GM10248 (cell line): ENCODE data around the gene EFCAB8.

Experiments used
- CTCF ChIA-PET: fragments of 300-600 bp; sonication (Branson Sonifier 250); formaldehyde crosslinking; extraction: SDS; loops from one replicate; lab custom pipeline; 2021; ENCODE audit warnings: antibody characterized with exemption; lab: Yijun Ruan, JAX
- POLR2A ChIA-PET: fragments of 350-650 bp; sonication (Branson Sonifier 250); formaldehyde crosslinking; extraction: SDS; loops from one replicate; lab custom pipeline; 2020; ENCODE audit warnings: antibody characterized with exemption; lab: Yijun Ruan, JAX
- DNase-seq: peaks from one replicate; pipeline ENCODE4 v3.0.0; 2012; ENCODE audit errors: extremely low spot score
- CTCF ChIP-seq: IDR thresholded peaks from 2 replicates; pipeline ENCODE4 v1.5.1; 2012; ENCODE audit warnings: mild to moderate bottlenecking, low read depth; ENCODE audit errors: extremely low read depth, missing control alignments, control extremely low read depth

EFCAB8 gene

DNA sequence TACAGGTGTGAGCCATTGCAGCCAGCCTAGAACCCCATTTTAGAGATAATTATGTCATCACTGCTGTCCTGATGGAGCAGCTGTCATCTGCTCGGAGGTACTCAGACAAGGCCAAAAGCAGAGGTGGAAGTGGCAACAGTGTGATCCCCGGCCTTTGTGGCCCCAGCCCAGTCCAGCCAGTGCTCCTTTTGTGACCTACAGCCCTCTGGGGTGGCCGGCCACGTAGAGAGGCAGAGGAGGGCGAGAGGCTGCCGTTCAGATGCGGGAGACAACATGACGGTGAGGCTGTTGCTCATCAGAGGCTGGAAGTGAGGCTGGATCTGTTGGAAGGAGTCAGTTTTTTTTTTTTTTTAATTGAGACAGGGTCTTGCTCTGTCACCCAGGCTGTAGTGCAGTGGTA is 32.8 kb downstream of the EFCAB8 start:
- CTCF ChIA-PET = interaction anchor here (1.2 to 1.9 kb wide), 2 partner anchors 13 to 101 kb away, joined by 4 to 7 read pairs; no protein-coding TSS in a partner anchor
- no peak for DNase-seq
- TF ChIP-seq CTCF = no peak
- POLR2A ChIA-PET = no interaction called here

- DNase-seq = no peak
- POLR2A ChIA-PET = no interaction called here
- no peak for TF ChIP-seq CTCF
- CTCF ChIA-PET = interaction anchor here (1.1 to 1.9 kb wide), 3 partner anchors 9 to 102 kb away, joined by 4 to 7 read pairs (median 5); no protein-coding TSS in a partner anchor
Observed at GRCh38 chr20:32891926-32892660, 33.4 kb downstream of the EFCAB8 start.

- no peak for TF ChIP-seq CTCF
- ChIA-PET CTCF (interaction anchor here (0.7 to 1.9 kb wide), 4 partner anchors 10 to 115 kb away, joined by 3 to 7 read pairs (median 4); no protein-coding TSS in a partner anchor), POLR2A (no interaction called here)
- DNase-seq = no peak
Observed at GRCh38 chr20:32893263-32894025, 34.7 kb downstream of the EFCAB8 start.

DNA sequence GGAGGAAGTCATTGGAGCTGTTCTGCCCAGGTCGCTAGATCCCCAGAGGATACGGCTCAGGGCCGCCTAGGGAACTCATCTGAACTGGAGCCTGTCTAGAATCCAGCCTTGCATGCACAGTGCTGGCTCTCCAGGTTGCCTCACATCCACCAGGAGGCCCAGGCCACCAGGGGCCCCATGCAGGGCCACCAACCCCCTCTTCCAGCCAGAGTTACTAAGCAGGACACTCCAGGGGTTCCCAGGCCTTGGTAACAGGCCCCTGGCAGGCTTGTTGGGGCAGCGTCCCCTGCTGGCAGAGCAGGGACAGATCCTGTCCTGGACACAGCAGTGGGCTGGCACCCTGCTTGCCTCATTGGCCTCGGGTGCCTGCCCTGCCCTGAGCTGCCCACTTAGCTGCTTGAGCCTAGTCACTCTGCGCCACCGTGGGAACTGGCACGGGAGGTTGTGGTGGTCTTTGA is 35.3 kb downstream of the EFCAB8 start:
- peak; percentile 50 for TF ChIP-seq CTCF
- peak; percentile 57 for DNase-seq
- ChIA-PET CTCF (interaction anchor here (1.2 to 1.7 kb wide), 3 partner anchors 14 to 116 kb away, joined by 4 to 5 read pairs (median 5); no protein-coding TSS in a partner anchor), POLR2A (no interaction called here)

DNA sequence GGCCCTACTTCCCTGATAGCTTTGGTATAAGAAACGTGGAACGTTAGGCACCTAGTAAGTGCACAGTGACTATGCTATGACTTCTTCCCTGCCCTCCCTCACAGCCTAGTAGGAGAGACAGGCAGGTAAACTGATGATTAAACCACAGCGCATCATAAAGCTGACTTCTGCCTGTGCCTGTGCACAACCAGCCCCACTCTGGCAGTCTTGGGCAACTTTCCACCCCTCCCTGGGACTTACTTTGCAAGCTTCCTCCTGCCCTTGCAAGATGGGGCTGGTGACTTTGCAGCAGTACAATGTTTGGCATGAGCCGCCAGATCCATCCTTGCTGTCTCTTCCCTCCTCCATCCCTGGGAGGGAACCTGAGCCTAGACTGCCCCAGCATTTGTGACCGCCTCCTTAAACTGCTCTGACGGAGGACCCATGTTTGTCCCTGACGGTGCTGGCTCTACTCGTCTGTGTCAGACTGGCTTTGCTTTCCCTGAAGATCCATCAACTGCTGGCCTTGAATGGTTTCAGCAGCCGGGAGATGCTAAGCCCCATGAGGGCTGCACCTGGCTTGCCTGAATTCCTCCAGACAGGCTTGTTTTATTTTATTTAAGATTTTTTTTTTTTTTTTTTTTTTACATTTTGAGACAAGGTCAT is 36.1 kb downstream of the EFCAB8 start:
- no peak for DNase-seq
- no peak for TF ChIP-seq CTCF
- ChIA-PET CTCF (interaction anchor here (0.9 to 1.7 kb wide), 4 partner anchors 14 to 117 kb away, joined by 3 to 5 read pairs (median 4); no protein-coding TSS in a partner anchor), POLR2A (no interaction called here)
